Progenitor cell of endocrine pancreas (in vitro differentiated cells): ENCODE results near the gene MED28. TPM values are rescaled to one million over a fixed set of nuclear protein-coding genes. Genes with fewer than 3 reads are reported as not detected.

Experiments used
- DNase-seq: peaks from one replicate; pipeline ENCODE4 v3.0.0; 2021; ENCODE audit warnings: low spot score; ENCODE audit not compliant: unreplicated experiment
- H3K27ac Mint-ChIP-seq: 2 replicates; pipeline ENCODE4 v1.8.0; 2021; ENCODE audit warnings: mild to moderate bottlenecking, moderate library complexity, mixed read lengths
- H3K27me3 Mint-ChIP-seq: 2 replicates; pipeline ENCODE4 v1.8.0; 2021; ENCODE audit warnings: mixed read lengths
- H3K36me3 Mint-ChIP-seq: 2 replicates; pipeline ENCODE4 v1.8.0; 2022; ENCODE audit warnings: mixed read lengths; ENCODE audit not compliant: insufficient read depth
- H3K4me1 Mint-ChIP-seq: 2 replicates; pipeline ENCODE4 v1.8.0; 2021; ENCODE audit warnings: low read depth, mixed read lengths
- H3K4me3 Mint-ChIP-seq: 2 replicates; pipeline ENCODE4 v1.8.0; 2021; ENCODE audit warnings: low read depth, mild to moderate bottlenecking, moderate library complexity, mixed read lengths
- H3K9me3 Mint-ChIP-seq: 2 replicates; pipeline ENCODE4 v1.8.0; 2021; ENCODE audit warnings: low read depth, mixed read lengths
- CTCF ChIP-seq: fragments of 200-600 bp; sonication (generic); IDR thresholded peaks from one replicate; pipeline ENCODE4 v1.5.0; 2021; ENCODE audit warnings: antibody characterized with exemption, mild to moderate bottlenecking; ENCODE audit not compliant: unreplicated experiment
- total RNA-seq: library from RNA; stranded (reverse); gene quantifications from 2 replicates; pipeline ENCODE4 v1.2.1, GENCODE V29; 2021

Gene MED28
- total RNA-seq, 1 donor from 2014 or later = 108 TPM

- H3K4me1 Mint-ChIP-seq = no peaks in the 10 kb centered on the region
- TF ChIP-seq CTCF = peak; percentile 48
- no peak overlapping the region for H3K4me3 Mint-ChIP-seq
- H3K9me3 Mint-ChIP-seq = no peaks in the 10 kb centered on the region
- H3K27me3 Mint-ChIP-seq = no peaks in the 10 kb centered on the region
- DNase-seq = no peak
- H3K27ac Mint-ChIP-seq = no peak overlapping the region
- H3K36me3 Mint-ChIP-seq = peaks cover 19% of the 10 kb centered on the region
Measured at GRCh38 chr4:17597517-17597916, 16.9 kb upstream of the MED28 start.

GRCh38 chr4:17599826-17600225, 14.6 kb upstream of the MED28 start:
- no peak overlapping the region for H3K4me3 Mint-ChIP-seq
- DNase-seq = no peak
- no peak overlapping the region for H3K27ac Mint-ChIP-seq
- peaks cover 12% of the 10 kb centered on the region for H3K36me3 Mint-ChIP-seq
- no peaks in the 10 kb centered on the region for H3K4me1 Mint-ChIP-seq
- no peaks in the 10 kb centered on the region for H3K9me3 Mint-ChIP-seq
- no peak for TF ChIP-seq CTCF
- H3K27me3 Mint-ChIP-seq = no peaks in the 10 kb centered on the region

- H3K4me1 Mint-ChIP-seq = no peaks in the 10 kb centered on the region
Measured at GRCh38 chr4:17605236-17605635, 9.2 kb upstream of the MED28 start.

GRCh38 chr4:17613761-17614415, 553 bp upstream of the MED28 start:
- DNase-seq = peak; percentile 13
- no peaks in the 10 kb centered on the region for H3K27me3 Mint-ChIP-seq
- H3K36me3 Mint-ChIP-seq = peaks cover 4% of the 10 kb centered on the region

More at GRCh38 chr4:17605236-17605635, 9.2 kb upstream of the MED28 start:
- no peak for TF ChIP-seq CTCF
- DNase-seq = no peak
- no peaks in the 10 kb centered on the region for H3K27me3 Mint-ChIP-seq
- H3K9me3 Mint-ChIP-seq = no peaks in the 10 kb centered on the region
- H3K27ac Mint-ChIP-seq = no peak overlapping the region
- H3K4me3 Mint-ChIP-seq = no peak overlapping the region
- H3K36me3 Mint-ChIP-seq = peaks cover 4% of the 10 kb centered on the region

GRCh38 chr4:17616283-17616682, 1.8 kb downstream of the MED28 start:
- no peaks in the 10 kb centered on the region for H3K9me3 Mint-ChIP-seq
- peaks cover 10% of the 10 kb centered on the region for H3K36me3 Mint-ChIP-seq
- H3K4me1 Mint-ChIP-seq = peaks cover 18% of the 10 kb centered on the region
- no peak for DNase-seq
- H3K4me3 Mint-ChIP-seq = peak overlapping the region; percentile 66
- H3K27me3 Mint-ChIP-seq = no peaks in the 10 kb centered on the region
- H3K27ac Mint-ChIP-seq = peak overlapping the region; percentile 25
- TF ChIP-seq CTCF = no peak

More at GRCh38 chr4:17613761-17614415, 553 bp upstream of the MED28 start:
- Mint-ChIP-seq H3K27ac (peak overlapping the region; percentile 96), H3K4me1 (peaks cover 17% of the 10 kb centered on the region), H3K4me3 (peak overlapping the region; percentile 93), H3K9me3 (no peaks in the 10 kb centered on the region)
- no peak for TF ChIP-seq CTCF
